DND-41 (cell line): ENCODE measurements around the gene CUBN.

Source experiments
- CTCF ChIP-seq: IDR thresholded peaks from 2 replicates; pipeline ENCODE4 v1.5.1; 2012; ENCODE audit warnings: borderline replicate concordance, low read length, moderate library complexity, mild to moderate bottlenecking; ENCODE audit not compliant: poor library complexity, severe bottlenecking; ENCODE audit errors: extremely low read depth
- EZH2 ChIP-seq: IDR thresholded peaks from 3 replicates; pipeline ENCODE4 v1.6.1; 2012; ENCODE audit warnings: borderline replicate concordance, low read depth, mild to moderate bottlenecking, moderate library complexity, low read length, inconsistent platforms; ENCODE audit not compliant: severe bottlenecking

DNA sequence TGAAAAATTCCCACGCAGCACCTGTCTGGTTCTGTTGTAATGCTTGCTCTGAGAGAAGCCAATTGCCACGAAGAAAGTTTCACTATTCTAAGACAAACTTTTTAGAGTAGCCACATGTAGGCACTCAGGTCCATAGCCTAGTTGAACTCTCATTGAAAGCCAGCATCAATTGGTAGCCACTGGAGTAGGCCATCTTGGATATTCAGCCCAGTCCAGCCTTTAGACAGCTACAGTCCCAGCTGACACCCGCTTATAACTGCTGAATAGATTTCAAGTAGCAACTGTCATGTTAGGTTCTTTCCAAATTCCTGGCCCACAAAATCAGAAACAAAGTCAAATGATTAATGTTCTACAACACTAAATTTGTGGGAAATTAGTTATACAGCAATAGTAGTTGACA is 31.6 kb downstream of the CUBN start:
- TF ChIP-seq CTCF (no peak), EZH2 (no peak)
